ENCODE data around the gene ENSA.

DNA sequence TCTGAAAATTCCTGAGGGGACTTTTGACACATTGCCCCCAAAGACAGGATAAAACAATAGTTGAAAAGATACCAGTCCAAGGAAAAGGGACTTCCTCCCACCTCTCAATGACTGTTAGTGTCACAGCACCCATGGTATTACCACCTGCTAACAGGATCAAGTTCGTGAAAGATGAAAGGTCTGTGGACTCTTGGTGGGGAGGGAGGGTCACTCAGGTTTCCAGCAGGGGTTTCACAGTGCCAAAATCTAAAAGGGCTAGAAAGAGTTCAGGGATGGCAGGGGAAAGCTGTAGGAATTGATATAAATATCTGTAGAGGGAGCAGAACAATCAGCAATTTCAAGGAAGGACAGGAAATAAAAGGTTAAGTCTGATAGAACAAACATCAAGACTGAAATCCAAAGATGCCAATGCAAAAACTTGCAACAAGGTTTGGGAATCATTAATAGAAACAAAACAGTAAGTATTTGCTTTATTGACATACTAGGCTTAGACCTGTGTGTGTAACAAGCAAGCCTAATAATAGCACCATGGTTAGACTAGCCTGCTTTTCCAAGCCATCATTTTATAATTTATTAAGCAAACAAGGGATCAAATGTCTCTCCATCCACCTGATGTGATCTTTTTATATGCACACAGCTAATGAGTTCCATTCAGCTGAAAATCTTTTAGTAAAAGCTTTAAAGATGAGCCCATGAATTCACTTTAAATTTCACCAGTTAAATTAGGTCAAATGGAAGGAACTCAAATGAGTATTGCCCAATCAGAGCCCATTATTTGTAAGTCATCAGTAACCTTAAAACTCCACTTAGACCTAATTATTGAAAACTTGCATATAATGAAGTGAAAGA, 53.7 kb downstream of the ENSA start:
- TF ChIP-seq, protein P1, sequence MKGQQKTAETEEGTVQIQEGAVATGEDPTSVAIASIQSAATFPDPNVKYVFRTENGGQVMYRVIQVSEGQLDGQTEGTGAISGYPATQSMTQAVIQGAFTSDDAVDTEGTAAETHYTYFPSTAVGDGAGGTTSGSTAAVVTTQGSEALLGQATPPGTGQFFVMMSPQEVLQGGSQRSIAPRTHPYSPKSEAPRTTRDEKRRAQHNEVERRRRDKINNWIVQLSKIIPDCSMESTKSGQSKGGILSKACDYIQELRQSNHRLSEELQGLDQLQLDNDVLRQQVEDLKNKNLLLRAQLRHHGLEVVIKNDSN (IDR thresholded peaks at IDR 0.05) = no peak
- TF ChIP-seq NFIC (IDR thresholded peaks at IDR 0.05) (no peak), YY1 (IDR thresholded peaks at IDR 0.05; ENCODE audit: low read depth) (no peak), RAD21 (IDR thresholded peaks at IDR 0.05; ENCODE audit: low read depth) (no peak), TEAD4 (IDR thresholded peaks at IDR 0.05) (no peak), EP300 (IDR thresholded peaks at IDR 0.05; ENCODE audit: borderline replicate concordance) (no peak)
- TF ChIP-seq, protein P2, sequence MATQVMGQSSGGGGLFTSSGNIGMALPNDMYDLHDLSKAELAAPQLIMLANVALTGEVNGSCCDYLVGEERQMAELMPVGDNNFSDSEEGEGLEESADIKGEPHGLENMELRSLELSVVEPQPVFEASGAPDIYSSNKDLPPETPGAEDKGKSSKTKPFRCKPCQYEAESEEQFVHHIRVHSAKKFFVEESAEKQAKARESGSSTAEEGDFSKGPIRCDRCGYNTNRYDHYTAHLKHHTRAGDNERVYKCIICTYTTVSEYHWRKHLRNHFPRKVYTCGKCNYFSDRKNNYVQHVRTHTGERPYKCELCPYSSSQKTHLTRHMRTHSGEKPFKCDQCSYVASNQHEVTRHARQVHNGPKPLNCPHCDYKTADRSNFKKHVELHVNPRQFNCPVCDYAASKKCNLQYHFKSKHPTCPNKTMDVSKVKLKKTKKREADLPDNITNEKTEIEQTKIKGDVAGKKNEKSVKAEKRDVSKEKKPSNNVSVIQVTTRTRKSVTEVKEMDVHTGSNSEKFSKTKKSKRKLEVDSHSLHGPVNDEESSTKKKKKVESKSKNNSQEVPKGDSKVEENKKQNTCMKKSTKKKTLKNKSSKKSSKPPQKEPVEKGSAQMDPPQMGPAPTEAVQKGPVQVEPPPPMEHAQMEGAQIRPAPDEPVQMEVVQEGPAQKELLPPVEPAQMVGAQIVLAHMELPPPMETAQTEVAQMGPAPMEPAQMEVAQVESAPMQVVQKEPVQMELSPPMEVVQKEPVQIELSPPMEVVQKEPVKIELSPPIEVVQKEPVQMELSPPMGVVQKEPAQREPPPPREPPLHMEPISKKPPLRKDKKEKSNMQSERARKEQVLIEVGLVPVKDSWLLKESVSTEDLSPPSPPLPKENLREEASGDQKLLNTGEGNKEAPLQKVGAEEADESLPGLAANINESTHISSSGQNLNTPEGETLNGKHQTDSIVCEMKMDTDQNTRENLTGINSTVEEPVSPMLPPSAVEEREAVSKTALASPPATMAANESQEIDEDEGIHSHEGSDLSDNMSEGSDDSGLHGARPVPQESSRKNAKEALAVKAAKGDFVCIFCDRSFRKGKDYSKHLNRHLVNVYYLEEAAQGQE (IDR thresholded peaks at IDR 0.05; ENCODE audit: low read depth) = no peak

All from Ishikawa (cell line).